Measurements from ENCODE around the gene ZNF334.
A peak's percentile ranks its signal among the peaks of the same experiment; 100 is the strongest.

The ZNF334 gene

DNA sequence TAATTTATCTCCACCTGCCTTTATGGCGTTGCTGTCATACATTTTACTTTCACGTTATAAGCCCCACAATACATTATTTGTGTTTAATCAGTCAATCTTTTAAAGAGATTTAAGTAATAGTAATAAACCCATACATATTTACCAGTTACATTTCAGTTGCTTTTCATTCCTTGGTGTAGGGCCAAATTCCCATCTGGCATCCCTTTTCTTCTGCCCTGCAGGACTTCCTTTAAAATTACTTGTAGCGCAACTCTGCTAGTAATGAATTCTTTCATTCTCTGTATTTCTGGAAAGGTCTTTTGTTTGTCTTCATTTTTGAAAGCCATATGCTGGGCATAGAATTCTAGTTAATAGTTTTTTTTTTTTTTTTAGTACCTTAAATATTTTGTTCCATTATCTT is 24.9 kb downstream of the ZNF334 start:
- DNase-seq = no peak

DNA sequence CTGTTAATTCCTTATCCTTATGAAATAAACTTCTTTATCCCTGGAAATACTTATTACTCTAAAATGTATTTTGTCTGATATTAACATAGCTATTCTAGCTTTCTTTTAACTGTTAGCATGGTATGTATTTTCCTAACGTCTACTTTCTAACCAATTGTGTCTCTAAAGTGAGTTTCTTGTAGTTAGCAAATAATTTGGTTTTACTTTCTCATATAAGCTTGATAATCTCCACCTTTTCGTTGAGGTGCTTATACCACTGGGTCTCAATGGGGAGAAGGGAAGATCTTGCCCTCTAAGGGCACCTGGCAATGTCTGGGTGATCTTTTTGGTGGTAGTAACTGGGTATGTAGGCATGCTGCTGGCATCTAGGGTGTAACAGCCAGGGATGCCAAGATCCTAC is 25.7 kb downstream of the ZNF334 start:
- DNase-seq = no peak

DNA sequence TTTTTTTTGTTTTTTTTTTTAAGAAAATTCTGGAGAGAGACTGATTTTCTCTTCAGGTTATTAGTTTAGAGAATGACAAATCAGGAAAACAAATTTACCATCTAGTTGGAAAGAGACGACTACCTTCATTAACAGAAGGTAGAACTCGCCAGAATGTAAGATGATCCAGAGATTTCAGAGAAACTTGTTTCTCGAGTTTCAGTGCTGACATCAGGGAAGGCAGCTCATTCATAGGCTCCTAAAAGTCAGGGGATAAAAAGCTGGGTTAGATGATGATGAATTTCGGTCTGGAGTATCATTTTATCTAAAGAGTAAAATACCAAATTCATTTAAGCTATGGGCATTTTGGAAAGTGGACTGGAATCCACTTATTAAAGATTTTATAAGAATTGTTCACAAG is 27.9 kb downstream of the ZNF334 start:
- no peak for DNase-seq

DNA sequence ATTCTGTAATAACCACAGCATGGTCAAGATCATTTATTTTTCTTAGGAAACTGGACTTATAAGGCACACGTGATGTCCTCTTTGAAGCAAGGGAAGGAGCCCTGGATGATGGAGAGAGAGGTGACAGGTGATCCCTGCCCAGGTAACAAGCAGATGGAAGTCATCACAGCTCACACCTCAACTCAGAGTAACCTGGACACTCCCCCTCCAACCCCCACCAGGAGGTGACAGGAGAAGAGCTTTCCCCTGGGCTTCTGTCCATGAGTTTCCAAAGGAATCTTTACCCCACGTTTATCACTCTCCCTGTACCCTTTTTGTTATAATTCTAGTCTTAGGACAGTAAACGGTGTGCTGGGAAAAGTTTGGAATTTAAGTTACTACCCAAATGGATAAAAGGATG is 28.4 kb downstream of the ZNF334 start:
- DNase-seq = no peak

DNA sequence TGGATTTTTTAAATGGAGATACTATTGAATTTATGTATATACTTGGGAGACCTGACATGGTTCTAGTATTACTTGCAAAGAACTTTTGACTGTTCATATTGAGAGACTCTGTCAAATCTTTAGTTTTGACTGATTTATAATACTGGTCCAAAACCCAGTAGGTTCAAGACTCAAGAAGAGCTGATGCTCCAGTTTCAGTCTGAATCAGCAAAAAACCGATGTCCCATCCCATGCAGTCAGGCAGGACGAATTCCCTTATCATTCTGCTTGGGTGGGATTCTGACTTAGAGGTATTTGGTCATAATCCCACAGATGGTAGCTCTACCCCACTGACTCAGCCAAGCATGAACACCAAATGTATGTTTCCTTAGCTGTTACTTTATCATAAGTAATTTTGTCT is 29.5 kb downstream of the ZNF334 start:
- no peak for DNase-seq

DNA sequence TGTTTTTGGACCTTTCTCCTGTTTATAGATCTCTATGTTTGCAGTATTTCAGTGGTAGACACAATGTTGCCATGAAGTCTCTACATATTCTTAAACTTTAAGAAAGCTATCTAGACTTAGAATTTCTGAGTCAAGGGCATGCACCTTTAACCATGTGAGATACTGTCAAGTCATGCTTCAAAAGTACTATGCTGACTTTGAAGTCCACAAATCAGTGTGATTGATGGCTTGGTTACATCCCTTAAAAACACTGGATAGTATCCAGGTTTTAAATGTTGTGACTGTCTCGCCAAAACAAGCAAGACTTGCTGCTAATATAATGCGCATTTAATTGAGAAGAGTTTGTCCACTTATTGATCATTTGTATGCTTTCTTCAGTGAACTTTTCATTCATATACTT is 30.5 kb downstream of the ZNF334 start:
- DNase-seq = no peak

DNA sequence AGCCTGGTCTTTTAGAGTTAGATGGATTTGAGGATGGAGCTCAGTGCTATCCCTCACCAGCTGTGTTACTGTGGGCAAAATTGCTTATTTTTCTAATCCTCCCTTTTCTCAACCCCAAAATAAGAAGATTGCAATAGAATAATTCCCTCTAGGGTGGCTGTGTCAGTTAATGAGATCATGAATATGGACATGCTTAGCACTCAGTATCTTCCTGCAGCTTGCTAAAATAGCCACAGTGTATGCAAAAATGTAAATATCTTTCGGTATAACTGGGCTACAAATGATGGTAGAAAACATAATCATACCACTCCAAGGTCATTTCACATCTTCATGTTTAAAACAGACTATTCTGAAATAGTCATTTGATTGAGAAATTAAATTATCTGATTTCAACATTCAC is 35.7 kb downstream of the ZNF334 start:
- no peak for DNase-seq

DNA sequence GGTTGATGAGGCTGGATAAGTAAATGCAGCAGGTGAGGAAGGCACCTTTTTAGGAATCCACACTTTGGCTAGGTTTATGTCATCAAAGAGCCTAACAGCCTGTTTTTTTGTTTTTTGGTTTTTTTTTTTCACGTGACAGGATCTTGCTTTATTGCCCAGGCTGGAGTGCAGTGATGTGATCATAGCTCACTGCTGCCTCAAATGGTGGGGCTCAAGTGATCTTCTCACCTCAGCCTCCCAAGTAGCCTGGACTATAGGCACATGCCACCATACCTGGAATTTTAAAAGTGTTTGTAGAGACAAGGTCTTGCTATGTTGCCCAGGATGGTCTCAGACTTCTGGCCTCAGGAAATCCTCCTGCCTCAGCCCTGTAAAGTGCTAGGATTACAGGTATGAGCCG is 36.1 kb downstream of the ZNF334 start:
- no peak for DNase-seq

DNA sequence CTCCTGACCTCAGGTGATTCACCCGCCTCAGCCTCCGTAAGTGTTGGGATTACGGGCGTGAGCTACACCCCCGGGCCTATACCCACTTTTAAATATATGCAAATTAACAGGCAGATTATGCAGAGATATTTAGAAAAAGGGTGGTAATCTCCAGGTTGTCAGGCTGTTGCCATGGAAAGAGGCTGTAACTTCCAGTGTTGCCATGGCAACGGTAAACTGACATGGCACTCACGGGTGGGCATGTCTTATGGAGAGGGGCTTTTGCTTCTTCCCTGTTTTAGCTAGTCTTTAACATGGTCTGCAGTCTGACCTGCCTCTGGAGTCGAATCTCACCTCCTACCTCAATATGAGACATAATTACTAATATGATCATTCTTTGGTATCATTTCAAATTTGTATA is 44.9 kb downstream of the ZNF334 start:
- DNase-seq = no peak

DNA sequence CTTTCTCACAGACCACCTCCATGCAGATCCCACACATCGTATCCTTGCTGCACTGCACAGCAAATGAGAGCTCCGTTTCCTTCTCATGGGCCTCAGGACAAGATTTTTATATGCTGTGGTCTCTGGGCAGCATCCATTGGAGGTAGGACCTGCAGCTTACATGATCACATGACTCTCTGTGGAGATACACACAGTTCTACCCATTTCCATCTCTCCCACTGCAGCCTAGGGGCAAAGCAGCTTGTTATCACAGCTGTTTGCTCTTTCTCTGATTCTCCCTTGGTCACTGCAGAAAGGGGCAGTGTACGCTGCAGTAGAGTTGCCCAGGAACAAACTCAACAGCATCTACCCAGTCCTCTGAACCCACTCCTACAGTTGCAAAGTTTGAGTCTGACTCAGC is 48.9 kb downstream of the ZNF334 start:
- no peak for DNase-seq

DNA sequence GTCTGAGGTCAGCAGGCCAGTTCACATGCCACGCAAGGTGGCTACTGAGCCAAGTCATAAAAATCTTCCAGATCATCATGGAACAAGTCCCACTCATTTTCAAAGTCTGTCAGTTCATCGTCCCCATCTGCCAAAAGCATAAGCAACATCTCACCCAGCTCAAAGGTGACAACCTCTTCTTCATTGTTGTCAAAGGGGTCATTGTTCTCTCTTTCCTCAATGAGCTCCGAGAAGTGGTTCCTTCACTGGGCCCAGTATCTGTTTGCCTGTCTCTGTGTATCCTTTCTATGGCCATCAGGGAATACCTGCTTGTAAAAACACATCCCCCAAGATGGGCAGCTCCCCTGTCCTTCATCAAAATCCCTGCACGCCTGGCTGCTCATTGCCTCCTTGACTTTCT is 49.5 kb downstream of the ZNF334 start:
- DNase-seq = no peak

DNA sequence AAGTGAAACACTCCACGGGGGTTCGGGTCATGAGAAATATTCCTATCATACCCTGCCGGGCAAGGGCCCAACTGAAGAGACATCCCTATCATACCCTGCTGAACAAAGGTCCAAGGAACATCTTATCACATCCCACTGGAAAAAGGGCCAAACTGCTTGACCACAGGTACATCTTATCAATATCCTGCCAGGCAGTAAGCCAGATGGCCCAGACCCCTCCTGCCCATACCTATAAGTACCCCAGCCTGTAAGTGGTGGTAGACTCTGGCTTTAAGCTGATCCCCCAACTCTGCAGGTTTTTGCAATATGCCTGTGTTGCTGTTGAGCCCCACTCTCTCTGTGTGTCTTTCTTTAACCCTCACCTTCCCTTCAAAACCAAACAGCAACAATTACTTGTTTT is 51.6 kb downstream of the ZNF334 start:
- no peak for DNase-seq

DNA sequence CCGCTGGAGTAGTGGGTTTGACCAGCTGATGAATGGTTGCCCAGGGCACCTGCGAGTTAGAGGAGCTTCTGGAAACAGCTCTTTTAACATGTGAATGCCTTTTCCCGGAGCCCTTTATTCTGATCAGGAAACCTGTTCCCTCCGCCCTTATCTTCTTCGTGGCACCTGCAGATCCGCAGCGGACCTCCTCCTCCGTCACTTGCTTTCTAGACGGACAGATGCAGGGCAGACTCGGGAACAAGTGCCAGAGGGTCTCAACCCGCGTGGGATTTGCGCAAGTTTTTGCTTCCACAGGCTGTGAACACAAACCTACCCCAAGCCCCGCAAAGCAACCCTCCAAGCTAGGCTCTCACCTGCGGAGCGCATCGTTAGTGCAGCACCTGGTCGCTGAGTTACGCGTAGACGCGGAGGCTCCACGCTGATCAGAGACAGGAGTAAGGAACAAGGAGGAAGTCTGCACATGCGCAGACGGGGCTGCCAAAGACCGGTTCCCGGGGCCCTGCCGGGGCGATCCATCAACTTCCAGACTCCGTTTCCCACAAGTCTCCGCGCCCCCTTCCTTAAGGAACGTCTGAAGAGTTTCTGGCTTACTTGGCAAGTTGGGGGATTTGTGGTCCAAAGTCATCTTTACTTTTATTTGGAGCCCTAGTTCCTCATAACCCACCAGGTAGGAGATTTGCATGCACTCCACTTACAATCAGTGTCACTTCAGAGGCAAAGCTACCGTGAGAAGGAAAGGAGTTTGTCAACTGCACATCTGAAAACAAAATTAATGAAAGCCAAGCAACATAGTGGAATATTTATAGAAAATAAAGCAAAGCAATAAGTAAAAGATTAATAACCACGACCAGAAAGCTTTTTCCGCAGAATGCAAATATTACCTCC is 54.3 kb downstream of the ZNF334 start:
- peak in 44 of 58 donors; percentile 1 to 75 (median 18) for DNase-seq

DNA sequence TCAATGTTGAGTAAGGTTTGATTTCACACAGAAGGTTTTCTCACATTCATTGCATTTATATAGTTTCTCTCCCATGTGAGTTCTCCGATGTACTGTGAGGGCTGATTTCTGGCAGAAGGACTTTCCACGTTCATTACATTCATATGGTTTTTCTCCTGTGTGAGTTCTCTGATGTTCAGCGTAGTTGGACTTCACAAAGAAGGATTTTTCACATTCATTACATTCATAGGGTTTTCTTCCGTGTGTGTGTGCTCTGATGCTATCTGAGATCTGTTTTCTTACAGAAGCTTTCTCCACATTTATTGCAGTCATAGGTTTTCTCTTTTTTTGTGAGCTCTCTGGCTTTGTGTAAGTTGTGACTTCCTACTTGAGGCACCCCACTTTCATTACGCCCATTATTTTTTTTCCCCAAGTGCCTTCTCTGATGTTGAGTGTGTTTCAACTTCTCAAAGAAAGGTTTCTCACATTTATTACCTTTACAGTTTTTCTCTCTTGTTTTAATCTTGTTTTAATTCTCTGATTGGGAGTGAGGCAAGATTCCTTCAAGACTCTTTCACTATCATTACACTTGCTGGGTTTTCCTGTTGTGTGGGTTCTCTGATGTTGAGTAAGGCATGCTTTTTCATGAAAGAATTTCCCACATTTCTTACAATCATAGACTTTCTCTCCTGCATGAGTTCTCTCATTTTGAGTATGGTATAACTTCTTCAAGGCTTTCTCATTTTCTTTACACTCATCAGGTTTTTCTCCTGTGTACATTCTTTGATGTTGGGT is 56.9 kb downstream of the ZNF334 start:
- DNase-seq = no peak

DNA sequence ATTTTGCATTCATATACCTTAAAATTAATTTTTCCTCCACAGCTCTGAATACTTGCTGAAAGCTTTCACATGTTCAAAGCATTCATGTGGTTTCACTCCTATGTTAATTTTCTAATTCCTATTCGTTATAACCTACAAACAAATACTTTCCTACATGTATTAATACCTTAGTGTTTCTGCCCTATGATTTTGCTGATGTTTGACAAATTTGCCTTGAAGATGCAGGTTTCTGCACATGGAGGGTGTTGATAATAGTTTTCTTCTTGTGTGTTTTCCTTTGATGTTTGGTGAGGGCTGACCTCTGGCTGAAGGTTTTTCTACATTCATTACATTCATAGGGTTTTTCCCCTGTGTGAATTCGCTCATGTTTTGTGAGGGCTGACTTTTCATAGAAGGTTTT is 57.6 kb downstream of the ZNF334 start:
- no peak for DNase-seq

Data from anterior cingulate cortex (tissue), 58 donors.